Thyroid gland (tissue), 4 donors: ENCODE data around the gene ICE1.

ENCODE experiments used
- CTCF ChIP-seq, 6 experiments: fragments of 200-600 bp in 3 of 6; fragments of 450-650 bp in 3 of 6; sonication (generic) in 3 of 6; IDR thresholded peaks; one replicate each; pipeline ENCODE4 v1.5.1; 2016 to 2019; ENCODE audit warnings: antibody characterized with exemption in 6 of 6, mild to moderate bottlenecking in 2 of 6, inconsistent platforms in 1 of 6, moderate library complexity in 1 of 6
- POLR2A ChIP-seq, 2 donors: fragments of 450-650 bp; IDR thresholded peaks; one replicate each; pipeline ENCODE4 v1.6.1; 2017; ENCODE audit warnings: antibody characterized with exemption in 2 of 2, mild to moderate bottlenecking in 2 of 2, moderate library complexity in 1 of 2

- TF ChIP-seq CTCF (IDR thresholded peaks at IDR 0.05) (no peak), POLR2A (IDR thresholded peaks at IDR 0.05) (no peak)
These were observed 53.5 kb downstream of the ICE1 start for GRCh38 chr5:5475975-5476374.
